Epithelial cell of proximal tubule (primary cell): ENCODE measurements around the gene DGKI. TPM values are rescaled to one million over a fixed set of nuclear protein-coding genes. Genes with fewer than 3 reads are reported as not detected.

Experiments used
- DNase-seq: peaks from one replicate; pipeline ENCODE4 v3.0.0-alpha.2; 2011; ENCODE audit warnings: low read depth
- H3K4me3 ChIP-seq: 2 replicates; pipeline ENCODE4 v1.5.1; 2011; ENCODE audit warnings: low read depth, mild to moderate bottlenecking, low read length
- total RNA-seq: library from RNA; depleted of rRNA; stranded (reverse); fragments of >200 nt; gene quantifications from 2 replicates; pipeline ENCODE4 v1.2.3, GENCODE V29; 2015
- TF ChIP-seq, protein P1 (sequence below): conservative IDR thresholded peaks from 2 replicates; pipeline ENCODE4 v1.5.1; 2012; ENCODE audit warnings: low read depth, mild to moderate bottlenecking, low read length

Gene DGKI
- total RNA-seq, 1 donor from 2014 or later = 0.69 TPM

- TF ChIP-seq, protein P1, sequence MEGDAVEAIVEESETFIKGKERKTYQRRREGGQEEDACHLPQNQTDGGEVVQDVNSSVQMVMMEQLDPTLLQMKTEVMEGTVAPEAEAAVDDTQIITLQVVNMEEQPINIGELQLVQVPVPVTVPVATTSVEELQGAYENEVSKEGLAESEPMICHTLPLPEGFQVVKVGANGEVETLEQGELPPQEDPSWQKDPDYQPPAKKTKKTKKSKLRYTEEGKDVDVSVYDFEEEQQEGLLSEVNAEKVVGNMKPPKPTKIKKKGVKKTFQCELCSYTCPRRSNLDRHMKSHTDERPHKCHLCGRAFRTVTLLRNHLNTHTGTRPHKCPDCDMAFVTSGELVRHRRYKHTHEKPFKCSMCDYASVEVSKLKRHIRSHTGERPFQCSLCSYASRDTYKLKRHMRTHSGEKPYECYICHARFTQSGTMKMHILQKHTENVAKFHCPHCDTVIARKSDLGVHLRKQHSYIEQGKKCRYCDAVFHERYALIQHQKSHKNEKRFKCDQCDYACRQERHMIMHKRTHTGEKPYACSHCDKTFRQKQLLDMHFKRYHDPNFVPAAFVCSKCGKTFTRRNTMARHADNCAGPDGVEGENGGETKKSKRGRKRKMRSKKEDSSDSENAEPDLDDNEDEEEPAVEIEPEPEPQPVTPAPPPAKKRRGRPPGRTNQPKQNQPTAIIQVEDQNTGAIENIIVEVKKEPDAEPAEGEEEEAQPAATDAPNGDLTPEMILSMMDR = no peak
- DNase-seq = no peak
Observed at GRCh38 chr7:137572056-137572784, 274.6 kb downstream of the DGKI start.

GRCh38 chr7:137564677-137565076, 282.1 kb downstream of the DGKI start:
- no peak for DNase-seq
- TF ChIP-seq, protein P1 = no peak
- no peak overlapping the region for H3K4me3 ChIP-seq

More at GRCh38 chr7:137572056-137572784, 274.6 kb downstream of the DGKI start:
- no peak overlapping the region for H3K4me3 ChIP-seq

DNA sequence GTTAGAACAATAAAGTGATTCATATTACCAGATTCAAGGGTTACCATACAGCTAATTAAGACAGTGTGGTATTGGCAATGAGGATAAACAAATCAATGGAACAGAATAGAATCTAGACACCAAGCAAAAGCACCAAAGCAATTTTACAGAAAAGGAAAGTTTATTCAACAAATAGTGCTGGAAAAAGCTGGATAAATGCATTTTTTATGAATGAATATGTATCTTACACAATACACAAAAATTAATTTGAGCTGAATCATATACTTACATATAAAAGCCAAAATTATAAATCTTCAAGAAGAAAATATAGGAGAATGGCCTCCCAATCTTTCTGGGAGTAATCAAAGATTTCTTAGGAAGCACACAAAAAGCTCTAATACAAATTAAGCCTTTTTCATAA, 282.8 kb downstream of the DGKI start:
- no peak overlapping the region for H3K4me3 ChIP-seq
- no peak for DNase-seq
- TF ChIP-seq, protein P1 = no peak

GRCh38 chr7:137547485-137547884, 299.3 kb downstream of the DGKI start:
- TF ChIP-seq, protein P1 = no peak
- H3K4me3 ChIP-seq = no peak overlapping the region
- no peak for DNase-seq

DNA sequence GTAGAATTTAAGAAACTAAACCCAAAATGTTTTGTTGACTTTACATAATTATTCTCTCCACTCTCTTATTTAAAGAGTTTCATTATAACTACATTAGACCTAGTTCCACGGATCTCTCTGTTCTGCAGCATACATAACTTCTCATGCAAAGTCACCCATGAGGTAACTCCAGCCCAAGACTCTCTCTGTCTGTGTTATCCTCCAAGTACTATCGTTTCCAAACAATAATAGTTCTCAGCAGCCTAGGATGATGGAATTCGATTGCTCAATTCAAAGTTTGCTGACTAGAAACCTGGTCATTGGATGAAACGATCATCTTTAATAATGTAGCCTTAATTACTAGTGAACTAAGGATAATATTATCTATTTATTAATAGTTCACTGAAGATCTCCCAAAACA, 300.1 kb downstream of the DGKI start:
- TF ChIP-seq, protein P1 = no peak
- DNase-seq = no peak

DNA sequence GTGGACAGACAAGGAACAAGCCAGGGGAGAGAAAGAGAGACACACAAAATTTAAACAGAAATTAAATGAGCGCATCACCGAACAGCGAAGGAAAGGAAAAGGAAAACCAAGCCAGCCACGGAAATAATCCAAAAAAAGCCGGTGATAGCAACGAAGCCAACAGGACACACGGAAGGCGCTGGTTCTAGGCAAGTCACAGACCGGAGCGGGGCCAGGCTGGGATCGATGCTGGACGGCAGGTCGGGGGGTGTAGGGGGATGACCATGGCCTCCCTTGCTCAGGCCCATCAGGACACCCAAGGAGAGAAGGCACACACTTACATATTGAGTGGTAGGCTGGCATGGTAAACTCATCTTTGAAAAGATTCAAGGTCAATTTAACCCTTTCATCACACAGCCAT, 300.8 kb downstream of the DGKI start:
- H3K4me3 ChIP-seq = no peak overlapping the region
- TF ChIP-seq, protein P1 = no peak
- no peak for DNase-seq

More for the DNA sequence above, 300.1 kb downstream of the DGKI start:
- H3K4me3 ChIP-seq = no peak overlapping the region

DNA sequence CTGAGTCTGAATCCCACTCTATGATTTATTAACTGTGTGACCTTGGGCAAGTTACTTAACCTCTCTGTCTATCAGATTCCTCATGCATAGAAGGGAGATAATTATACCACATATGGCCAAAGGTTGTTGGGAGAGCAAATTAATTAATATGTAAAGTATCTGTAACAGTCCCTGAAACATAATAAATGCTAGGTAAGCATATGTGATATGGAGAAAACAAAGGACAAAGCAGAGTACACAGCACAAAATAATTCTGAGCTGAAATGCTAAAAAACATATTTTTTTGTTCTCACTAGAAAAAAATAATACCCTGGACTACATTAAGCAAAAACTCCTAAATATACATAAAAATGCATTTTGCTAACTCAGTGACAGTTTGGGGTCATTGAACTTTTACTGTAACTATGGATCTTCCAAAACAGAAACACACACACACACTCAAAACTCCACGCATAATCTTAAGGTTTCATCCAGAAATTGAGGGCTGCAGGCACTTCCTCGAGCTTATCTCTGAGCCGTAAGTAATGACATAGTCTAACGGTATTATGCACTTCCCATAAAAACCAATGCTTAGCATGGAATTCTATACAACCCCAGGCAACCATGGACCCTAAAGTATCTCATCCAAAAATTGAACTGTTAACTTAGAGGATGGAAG, 301.6 kb downstream of the DGKI start:
- no peak for DNase-seq
- no peak overlapping the region for H3K4me3 ChIP-seq
- TF ChIP-seq, protein P1 = no peak
